Chondrocyte (in vitro differentiated cells): Measurements from ENCODE around the gene GPR89B. TPM values are rescaled to one million over a fixed set of nuclear protein-coding genes. Genes with fewer than 3 reads are reported as not detected.
A peak's percentile ranks its signal among the peaks of the same experiment; 100 is the strongest.
"Not testable (repeated sequence)": the region's sequence is repeated elsewhere in the genome, so short reads cannot be mapped to it uniquely, and the experiment has no call there.

ENCODE experiments used
- DNase-seq: peaks from one replicate; pipeline ENCODE4 v3.0.0; 2021; ENCODE audit warnings: mixed read lengths, low spot score
- H3K27ac Mint-ChIP-seq: one replicate; pipeline ENCODE4 v1.8.0; 2021; ENCODE audit warnings: mild to moderate bottlenecking, moderate library complexity, mixed read lengths; ENCODE audit not compliant: unreplicated experiment
- H3K27me3 Mint-ChIP-seq: 2 replicates; pipeline ENCODE4 v1.8.0; 2021; ENCODE audit warnings: low read depth, mixed read lengths
- H3K36me3 Mint-ChIP-seq: 2 replicates; pipeline ENCODE4 v1.8.0; 2021; ENCODE audit warnings: low read depth, mixed read lengths
- H3K4me1 Mint-ChIP-seq: 2 replicates; pipeline ENCODE4 v1.8.0; 2021; ENCODE audit warnings: low read depth, mild to moderate bottlenecking, mixed read lengths
- H3K4me3 Mint-ChIP-seq: one replicate; pipeline ENCODE4 v1.8.0; 2021; ENCODE audit warnings: mild to moderate bottlenecking, moderate library complexity, mixed read lengths; ENCODE audit not compliant: unreplicated experiment
- H3K9me3 Mint-ChIP-seq: 2 replicates; pipeline ENCODE4 v1.8.0; 2021; ENCODE audit warnings: low read depth, mixed read lengths
- long read RNA-seq: library from polyadenylated mRNA; stranded (forward); transcript quantifications from one replicate; pipeline ENCODE4 v2.0.0, GENCODE V29; 2021
- total RNA-seq: library from RNA; stranded (reverse); gene quantifications from 3 replicates; pipeline ENCODE4 v1.2.1, GENCODE V29; 2021
- TF ChIP-seq, protein P1 (sequence below): fragments of 200-600 bp; sonication (generic); IDR thresholded peaks from 2 replicates; pipeline ENCODE4 v1.5.0; 2021; ENCODE audit warnings: antibody characterized with exemption, mild to moderate bottlenecking, moderate library complexity

Gene GPR89B
- 8.8 to 14.8 TPM (median 9.2 TPM) in 3 replicates for total RNA-seq
- long read RNA-seq, transcript GPR89B-201 (14 exons, 1,934 nt), result major isoform, 11 of 18 reads
- long read RNA-seq, partial matches to known transcripts, result 0 of 18 reads
- long read RNA-seq, other reads (novel, unspliced or antisense), result 5 of 18 reads

DNA sequence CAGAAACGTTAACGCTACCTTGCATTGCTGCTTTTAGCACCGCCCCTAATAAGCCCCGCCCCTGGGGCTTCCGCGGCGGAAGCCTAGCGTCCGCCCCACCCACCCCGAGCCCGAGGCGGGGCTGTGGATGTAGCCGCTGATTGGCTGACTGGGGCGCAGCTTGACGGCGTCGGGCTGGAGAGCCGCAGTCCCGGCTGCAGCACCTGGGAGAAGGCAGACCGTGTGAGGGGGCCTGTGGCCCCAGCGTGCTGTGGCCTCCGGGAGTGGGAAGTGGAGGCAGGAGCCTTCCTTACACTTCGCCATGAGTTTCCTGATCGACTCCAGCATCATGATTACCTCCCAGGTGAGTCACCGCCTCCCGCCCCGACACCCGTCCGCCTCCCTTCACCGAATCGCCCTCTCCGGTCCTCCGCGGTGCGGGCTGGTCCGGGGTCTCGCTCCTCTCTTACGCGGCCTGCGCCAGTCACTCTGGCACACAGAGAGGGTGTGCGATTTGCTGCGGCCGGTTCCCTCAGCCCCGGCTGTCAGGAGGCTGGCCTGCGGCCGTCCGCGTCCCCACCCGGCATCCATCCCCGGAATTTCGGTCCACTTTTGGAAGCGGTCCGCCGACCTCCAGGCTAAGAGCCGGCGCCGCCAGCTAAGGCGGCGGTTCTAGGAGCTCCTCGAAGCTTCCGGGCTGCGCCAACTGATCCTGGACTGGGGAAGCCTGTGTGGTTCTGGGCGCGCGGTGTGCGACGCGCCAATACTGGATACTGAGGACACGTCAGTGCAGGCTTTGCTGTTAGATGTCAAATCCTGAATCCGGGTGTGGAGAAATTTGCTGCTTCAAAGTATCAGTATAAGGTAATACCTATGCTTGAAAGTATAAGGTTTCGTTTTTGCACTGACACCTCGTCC lies at the start of gene GPR89B:
TSS of gene GPR89B (plus strand) at position 185 of the 897 bp plus-strand sequence. CDS start at position 302, 117 bp downstream.
- not testable (repeated sequence) for H3K4me1 Mint-ChIP-seq
- peak within 1 kb of the TSS; percentile 83 for H3K27ac Mint-ChIP-seq

DNA sequence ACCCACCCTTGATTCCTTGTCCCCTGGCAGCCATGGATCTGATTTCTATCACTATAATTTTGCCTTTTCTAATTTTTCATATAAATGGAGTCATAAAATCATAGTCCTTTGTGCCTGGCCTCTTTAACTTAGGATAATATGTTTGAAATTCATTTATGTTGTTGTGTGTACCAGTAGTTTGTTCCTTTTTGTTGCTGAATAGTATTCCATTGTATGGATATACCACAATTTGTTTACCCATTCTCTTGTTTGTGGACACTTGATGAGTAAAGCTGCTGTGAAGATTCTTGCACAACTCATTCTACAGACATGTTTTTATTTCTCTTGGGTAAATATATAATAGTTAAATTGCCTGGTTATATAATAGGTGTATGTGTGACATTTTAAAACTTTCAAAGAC lies 48.3 kb upstream of the GPR89B start:
- H3K27me3 Mint-ChIP-seq, result peaks cover 5% of the 10 kb centered on the region
- H3K9me3 Mint-ChIP-seq, result peaks cover 8% of the 10 kb centered on the region
- no peaks in the 10 kb centered on the region for H3K36me3 Mint-ChIP-seq
- H3K27ac Mint-ChIP-seq, result no peak overlapping the region
- DNase-seq, result no peak
- TF ChIP-seq, protein P1, sequence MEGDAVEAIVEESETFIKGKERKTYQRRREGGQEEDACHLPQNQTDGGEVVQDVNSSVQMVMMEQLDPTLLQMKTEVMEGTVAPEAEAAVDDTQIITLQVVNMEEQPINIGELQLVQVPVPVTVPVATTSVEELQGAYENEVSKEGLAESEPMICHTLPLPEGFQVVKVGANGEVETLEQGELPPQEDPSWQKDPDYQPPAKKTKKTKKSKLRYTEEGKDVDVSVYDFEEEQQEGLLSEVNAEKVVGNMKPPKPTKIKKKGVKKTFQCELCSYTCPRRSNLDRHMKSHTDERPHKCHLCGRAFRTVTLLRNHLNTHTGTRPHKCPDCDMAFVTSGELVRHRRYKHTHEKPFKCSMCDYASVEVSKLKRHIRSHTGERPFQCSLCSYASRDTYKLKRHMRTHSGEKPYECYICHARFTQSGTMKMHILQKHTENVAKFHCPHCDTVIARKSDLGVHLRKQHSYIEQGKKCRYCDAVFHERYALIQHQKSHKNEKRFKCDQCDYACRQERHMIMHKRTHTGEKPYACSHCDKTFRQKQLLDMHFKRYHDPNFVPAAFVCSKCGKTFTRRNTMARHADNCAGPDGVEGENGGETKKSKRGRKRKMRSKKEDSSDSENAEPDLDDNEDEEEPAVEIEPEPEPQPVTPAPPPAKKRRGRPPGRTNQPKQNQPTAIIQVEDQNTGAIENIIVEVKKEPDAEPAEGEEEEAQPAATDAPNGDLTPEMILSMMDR, result no peak
- no peak overlapping the region for H3K4me3 Mint-ChIP-seq
- no peaks in the 10 kb centered on the region for H3K4me1 Mint-ChIP-seq

More for the DNA sequence above, at the start of gene GPR89B:
- not testable (repeated sequence) for H3K9me3 Mint-ChIP-seq, H3K27me3 Mint-ChIP-seq, H3K36me3 Mint-ChIP-seq
- peak within 1 kb of the TSS; percentile 80 for H3K4me3 Mint-ChIP-seq
- peak; percentile 95 for DNase-seq

DNA sequence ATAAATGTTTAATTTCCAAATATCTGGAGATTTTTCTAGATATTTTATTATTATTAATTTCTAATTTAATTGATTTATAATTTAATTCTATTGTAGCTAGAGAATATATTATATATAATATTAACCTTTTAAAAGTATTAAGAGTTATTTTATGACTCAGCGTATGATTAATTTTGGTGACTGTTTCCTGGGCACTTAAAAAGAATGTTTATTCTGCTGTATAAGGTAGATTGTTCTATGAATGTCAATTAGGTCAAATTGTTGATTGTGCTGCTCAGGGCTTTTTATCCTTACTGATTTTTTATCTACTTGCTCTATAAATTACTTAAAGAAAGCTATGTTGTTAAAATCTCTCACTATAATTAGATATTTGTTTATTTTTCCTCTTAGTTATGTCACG lies 45.7 kb upstream of the GPR89B start:
- Mint-ChIP-seq H3K36me3 (no peaks in the 10 kb centered on the region), H3K9me3 (peaks cover 8% of the 10 kb centered on the region), H3K4me3 (no peak overlapping the region), H3K27ac (no peak overlapping the region), H3K27me3 (peaks cover 2% of the 10 kb centered on the region), H3K4me1 (no peaks in the 10 kb centered on the region)
- TF ChIP-seq, protein P1, result no peak
- no peak for DNase-seq

DNA sequence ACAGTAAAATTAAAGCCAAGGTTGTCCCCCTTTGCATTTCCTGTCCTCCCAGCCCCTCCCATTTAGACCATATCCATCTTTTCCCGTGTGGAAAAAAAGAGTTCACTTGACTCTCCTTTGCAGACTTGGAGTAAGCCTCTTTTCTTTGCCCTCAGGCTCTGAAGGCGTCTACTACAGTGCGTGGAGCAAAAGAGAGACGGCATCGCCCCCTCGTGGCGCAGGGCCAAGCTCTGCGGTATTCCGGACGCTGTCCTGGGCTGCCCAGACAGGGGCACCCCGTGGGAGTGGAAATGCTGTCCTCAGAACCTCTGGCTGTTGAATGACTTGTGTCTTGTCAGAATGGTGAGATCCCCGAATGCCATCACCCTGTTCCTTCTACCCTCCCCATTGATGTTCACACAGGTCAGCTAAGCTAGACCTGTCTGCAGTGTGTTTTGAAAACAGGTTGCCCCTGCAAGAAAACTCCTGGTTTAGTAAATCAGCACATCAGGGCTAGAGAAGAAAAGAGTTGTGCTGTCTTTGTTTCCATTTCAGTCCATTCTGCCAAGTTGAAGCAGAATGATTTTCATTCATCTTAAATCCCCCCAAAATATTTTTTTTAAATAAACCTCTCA lies 37.9 kb upstream of the GPR89B start:
- H3K9me3 Mint-ChIP-seq, result no peaks in the 10 kb centered on the region
- DNase-seq, result no peak
- no peaks in the 10 kb centered on the region for H3K36me3 Mint-ChIP-seq
- no peak overlapping the region for H3K27ac Mint-ChIP-seq
- H3K4me1 Mint-ChIP-seq, result peaks cover 8% of the 10 kb centered on the region
- H3K4me3 Mint-ChIP-seq, result no peak overlapping the region
- TF ChIP-seq, protein P1, result peak; percentile 83
- peaks cover 2% of the 10 kb centered on the region for H3K27me3 Mint-ChIP-seq

DNA sequence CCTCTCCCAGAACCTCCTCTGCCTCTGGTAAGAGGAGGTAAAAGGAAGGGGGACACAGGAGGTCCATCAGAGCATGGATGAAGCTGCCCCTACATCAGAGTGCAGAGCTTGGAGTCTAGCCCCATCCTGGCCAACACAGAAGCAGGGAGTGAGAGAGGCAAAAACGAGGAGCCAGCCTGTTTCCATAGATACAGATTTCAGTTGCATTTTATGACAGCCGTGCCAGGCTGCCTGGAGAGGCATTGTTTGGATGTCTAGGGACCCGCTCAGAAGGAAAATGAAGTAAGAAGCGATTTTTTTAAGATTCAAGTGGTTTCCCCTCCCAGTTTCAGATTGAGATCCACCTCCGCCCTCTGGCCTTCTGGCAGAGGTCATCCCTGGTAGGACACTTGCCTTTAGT lies 37.1 kb upstream of the GPR89B start:
- no peaks in the 10 kb centered on the region for H3K36me3 Mint-ChIP-seq
- H3K4me1 Mint-ChIP-seq, result peaks cover 8% of the 10 kb centered on the region
- no peak for DNase-seq
- H3K27me3 Mint-ChIP-seq, result no peaks in the 10 kb centered on the region
- H3K9me3 Mint-ChIP-seq, result no peaks in the 10 kb centered on the region
- no peak overlapping the region for H3K27ac Mint-ChIP-seq
- TF ChIP-seq, protein P1, result no peak
- H3K4me3 Mint-ChIP-seq, result no peak overlapping the region
